Cardiac septum (tissue), 1 donor: ENCODE data around the gene FAAP24. TPM values are rescaled to one million over a fixed set of nuclear protein-coding genes. Genes with fewer than 3 reads are reported as not detected.
"Not testable (repeated sequence)": the region's sequence is repeated elsewhere in the genome, so short reads cannot be mapped to it uniquely, and the experiment has no call there.

Experiments
- DNase-seq: peaks from one replicate; pipeline ENCODE4 v3.0.0-alpha.2; 2020; ENCODE audit warnings: low spot score
- intact Hi-C: fragments of 100-400 bp; cut with DNase I; formaldehyde crosslinking; loops from one replicate; pipeline ENCODE4 v1.14.0; 2022
- total RNA-seq: library from RNA; stranded (reverse); fragmentation: NEBNext Ultra II Directional; extraction: Animal tissue kit (Norgen Biotek cat#: 25700); gene quantifications from one replicate; pipeline ENCODE4 v1.2.1, GENCODE V29; 2021
- donor health status: DM: no; HTN: no; CAD: no.

The FAAP24 gene
- total RNA-seq, 1 donor from 2014 or later, result 0.32 TPM

- intact Hi-C loops, DNase-seq: not testable (repeated sequence)
Observed at GRCh38 chr19:32997061-32997464, 25.0 kb downstream of the FAAP24 start.

GRCh38 chr19:32997716-32998355, 25.8 kb downstream of the FAAP24 start:
- no peak for DNase-seq
- intact Hi-C loops, result no loop called here

GRCh38 chr19:32998722-32999121, 26.7 kb downstream of the FAAP24 start:
- intact Hi-C loops, result no loop called here
- no peak for DNase-seq

GRCh38 chr19:33000510-33000909, 28.5 kb downstream of the FAAP24 start:
- no peak for DNase-seq
- intact Hi-C loops, result no loop called here

- intact Hi-C loops, result no loop called here
- DNase-seq, result no peak
Observed at GRCh38 chr19:33000910-33001309, 28.9 kb downstream of the FAAP24 start.

GRCh38 chr19:33002126-33002865, 30.3 kb downstream of the FAAP24 start:
- intact Hi-C loops, DNase-seq: not testable (repeated sequence)

- intact Hi-C loops, DNase-seq: not testable (repeated sequence)
Observed at GRCh38 chr19:33003424-33004024, 31.5 kb downstream of the FAAP24 start.

GRCh38 chr19:33005440-33005839, 33.4 kb downstream of the FAAP24 start:
- no peak for DNase-seq
- intact Hi-C loops, result no loop called here

- intact Hi-C loops, result no loop called here
- DNase-seq, result no peak
Observed at GRCh38 chr19:33008738-33009137, 36.7 kb downstream of the FAAP24 start.

- DNase-seq, intact Hi-C loops: not testable (repeated sequence)
Observed at GRCh38 chr19:33010891-33011290, 38.8 kb downstream of the FAAP24 start.

GRCh38 chr19:33022472-33023116, 50.6 kb downstream of the FAAP24 start:
- intact Hi-C loops, result no loop called here
- DNase-seq, result no peak

- intact Hi-C loops, result no loop called here
- DNase-seq, result no peak
Observed at GRCh38 chr19:33024398-33024797, 52.4 kb downstream of the FAAP24 start.

- DNase-seq, intact Hi-C loops: not testable (repeated sequence)
Observed at GRCh38 chr19:33025468-33026238, 53.6 kb downstream of the FAAP24 start.

GRCh38 chr19:33026602-33027001, 54.6 kb downstream of the FAAP24 start:
- intact Hi-C loops, DNase-seq: not testable (repeated sequence)

Other genes with a start within 250 kb of the FAAP24 start
- not detected for gene SLC7A9, start 102.5 kb upstream of the FAAP24 start, total RNA-seq
- gene CEP89, start 284 bp upstream of the FAAP24 start, total RNA-seq, result 9.7 TPM
- 0.67 TPM for gene RHPN2, start 92.6 kb downstream of the FAAP24 start, total RNA-seq
- gene GPATCH1, start 108.9 kb downstream of the FAAP24 start, total RNA-seq, result 5.2 TPM
- not detected for gene WDR88, start 159.9 kb downstream of the FAAP24 start, total RNA-seq
- gene LRP3, start 222.1 kb downstream of the FAAP24 start, total RNA-seq, result 22.4 TPM